GM21528 (cell line): ENCODE data around the gene RNF130.
A peak's percentile ranks its signal among the peaks of the same experiment; 100 is the strongest.
"Not testable (repeated sequence)": the region's sequence is repeated elsewhere in the genome, so short reads cannot be mapped to it uniquely, and the experiment has no call there.

ENCODE experiments used
- ATAC-seq: cut with Tn5 transposase; IDR thresholded peaks from one replicate; pipeline ENCODE4 v1.9.1; 2021; ENCODE audit warnings: mild to moderate bottlenecking, moderate library complexity; ENCODE audit not compliant: unreplicated experiment, low FRiP score

The RNF130 gene

DNA sequence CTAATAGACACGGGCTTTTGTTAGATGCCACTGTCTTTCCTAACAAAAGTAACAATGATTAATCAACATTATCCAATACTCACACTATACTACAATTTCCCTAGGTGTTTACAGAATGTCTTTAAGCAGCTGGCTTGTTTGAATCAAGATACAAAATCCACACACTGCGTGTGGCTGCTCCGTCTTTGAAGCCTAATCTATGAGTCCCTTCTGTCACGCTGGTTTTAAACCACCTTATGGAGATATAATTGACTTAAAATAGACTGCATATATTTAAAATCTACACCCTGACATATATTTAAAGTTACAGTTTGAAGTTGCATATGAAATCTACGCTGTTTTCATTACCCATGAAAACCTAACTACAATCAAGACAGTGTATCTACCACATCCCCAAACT lies 89.9 kb downstream of the RNF130 start:
- no peak for ATAC-seq

DNA sequence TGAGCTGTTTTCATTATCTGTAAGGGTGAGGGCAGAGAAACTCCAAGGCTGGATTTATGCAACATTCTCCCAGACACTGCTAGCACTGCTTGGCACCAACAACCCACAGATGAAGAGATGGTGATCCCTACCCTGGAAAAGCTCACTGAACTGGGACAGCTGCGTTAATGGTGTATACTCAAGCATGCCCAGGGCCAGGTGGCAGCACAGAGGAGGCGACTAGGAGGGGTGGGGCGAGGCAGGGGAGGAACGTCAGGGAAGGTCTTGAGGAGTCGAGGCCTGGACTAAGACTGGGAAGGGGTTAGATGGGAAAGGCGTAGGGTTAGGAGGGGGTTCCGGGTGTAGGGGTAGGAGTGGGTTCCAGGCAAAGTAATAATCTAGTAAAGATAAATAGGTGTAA lies 90.8 kb downstream of the RNF130 start:
- no peak for ATAC-seq

DNA sequence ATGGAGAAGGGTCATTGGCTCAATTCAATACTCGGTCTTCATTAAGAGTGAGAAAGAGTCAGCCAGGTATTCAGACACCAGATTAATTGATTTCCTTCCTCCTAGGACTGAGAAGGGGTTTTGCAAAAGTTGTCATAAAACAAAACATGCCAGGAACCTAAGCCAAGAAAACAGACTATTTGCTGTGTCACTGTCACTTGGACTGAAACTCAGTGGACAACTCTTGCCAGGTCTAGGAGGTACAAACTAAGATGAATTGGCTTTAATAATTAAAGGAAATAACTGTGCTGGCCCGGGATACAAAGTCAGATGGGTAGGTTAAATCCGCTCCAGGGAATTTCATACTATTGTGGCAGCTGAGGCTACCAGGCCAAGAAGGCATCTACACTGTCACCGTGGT lies 92.8 kb downstream of the RNF130 start:
- ATAC-seq, result no peak

DNA sequence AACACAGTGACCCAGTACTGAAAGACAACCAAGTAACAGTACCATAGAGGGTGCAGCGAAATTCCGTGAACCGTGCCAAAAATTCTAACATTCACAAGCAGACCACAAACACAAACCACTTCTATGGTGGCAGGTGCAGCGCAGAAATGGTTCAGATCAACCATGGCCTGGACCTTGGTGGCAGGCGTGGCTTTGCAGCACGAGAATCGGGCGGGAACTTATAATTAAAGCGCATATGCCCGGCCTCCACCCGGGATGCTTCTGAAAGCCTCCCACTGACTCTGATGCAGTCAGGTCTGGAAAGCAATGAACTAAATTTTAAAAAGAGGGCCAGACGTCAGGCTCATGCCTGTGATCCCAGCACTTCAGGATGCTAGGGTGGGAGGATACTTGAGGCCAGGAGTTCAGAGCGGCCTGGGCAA lies 95.8 kb downstream of the RNF130 start:
- no peak for ATAC-seq

DNA sequence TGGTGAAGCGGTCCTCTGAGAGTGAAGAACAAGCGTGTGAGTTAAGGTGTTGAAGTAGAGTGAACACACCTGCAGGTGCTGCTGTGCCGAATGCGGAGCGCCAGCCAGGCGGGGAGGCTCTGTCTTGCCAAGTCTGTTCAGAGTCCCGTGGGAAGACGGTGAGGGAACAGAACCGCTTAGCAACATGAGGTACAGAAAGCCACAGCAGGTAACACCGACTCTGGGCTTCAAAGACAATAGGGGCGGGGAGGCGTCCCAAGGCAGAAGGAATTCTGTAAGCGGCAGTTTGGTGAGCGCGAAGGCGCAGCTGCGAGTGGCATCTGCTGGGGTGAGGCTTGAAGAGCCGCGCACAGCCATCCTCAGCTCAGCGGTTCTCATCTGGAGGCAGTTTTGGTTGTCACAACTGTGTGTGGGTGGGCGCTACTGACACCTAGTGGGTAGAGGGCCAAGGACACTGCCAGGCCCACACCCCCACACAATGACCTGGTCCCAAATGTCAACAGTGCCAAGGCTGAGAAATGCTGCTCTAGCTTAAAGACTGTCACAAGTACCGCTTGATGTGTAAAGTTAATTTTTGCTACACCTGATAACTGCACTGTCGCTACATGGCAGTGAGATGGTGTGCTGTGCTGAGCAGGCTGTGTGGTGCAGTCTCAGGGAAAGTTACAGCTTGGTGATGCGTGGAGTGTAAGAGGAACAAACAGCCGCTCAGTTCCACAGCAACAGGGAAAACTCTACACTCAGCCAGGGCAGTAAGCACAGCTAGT lies 96.4 kb downstream of the RNF130 start:
- ATAC-seq, result peak; percentile 63

DNA sequence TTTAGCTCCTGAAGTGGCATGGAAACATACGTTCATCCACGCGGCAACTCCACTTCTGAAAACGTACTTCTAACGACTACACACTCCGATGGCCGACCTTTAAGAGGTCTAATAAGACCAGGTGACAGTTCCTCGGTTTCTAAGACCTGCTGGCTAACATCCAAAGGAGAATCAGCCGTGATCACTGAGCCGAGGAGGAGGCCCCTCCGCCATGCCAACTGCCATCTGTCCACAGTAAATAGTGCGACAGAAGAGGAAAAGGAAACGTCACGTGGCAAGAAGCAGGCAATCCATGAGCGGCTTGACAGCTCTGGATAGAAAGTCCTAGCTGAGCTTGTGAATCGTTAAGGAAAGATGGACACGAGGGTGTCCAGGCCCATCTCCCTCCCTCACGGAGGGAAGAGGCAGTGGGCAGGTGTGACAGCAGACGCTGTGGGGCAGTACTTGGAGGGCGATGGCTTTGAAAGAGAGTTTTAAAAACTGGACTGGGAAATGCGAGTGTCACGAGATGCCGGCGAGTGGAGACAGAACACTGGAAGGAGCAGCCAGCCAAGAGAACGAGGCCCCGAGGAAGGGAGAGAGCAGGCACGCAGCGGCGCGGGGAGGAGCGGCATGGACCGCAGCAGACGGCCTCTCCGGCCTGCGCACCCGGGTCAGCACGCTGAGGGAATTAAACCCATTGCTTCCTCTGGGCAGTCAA lies 97.2 kb downstream of the RNF130 start:
- no peak for ATAC-seq

DNA sequence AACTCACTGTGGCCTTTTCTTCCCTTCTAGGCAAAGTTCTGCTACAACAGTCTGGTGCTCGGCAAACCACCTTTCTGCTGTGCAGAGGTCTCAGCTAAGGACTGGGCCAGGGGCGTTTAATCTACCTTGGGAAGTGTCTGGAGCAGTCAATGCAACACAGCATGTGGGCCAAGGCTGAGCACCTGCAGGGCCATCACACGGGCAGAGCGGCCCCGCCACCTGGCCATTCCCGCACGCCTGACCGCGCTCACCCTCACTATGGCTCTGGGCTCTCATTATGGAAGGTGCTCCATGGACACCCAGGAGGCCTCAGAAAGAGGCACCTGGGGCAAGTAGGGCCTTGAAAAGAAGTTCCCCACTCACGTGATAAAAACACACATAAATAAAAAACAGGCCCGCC lies 98.2 kb downstream of the RNF130 start:
- ATAC-seq, result no peak

DNA sequence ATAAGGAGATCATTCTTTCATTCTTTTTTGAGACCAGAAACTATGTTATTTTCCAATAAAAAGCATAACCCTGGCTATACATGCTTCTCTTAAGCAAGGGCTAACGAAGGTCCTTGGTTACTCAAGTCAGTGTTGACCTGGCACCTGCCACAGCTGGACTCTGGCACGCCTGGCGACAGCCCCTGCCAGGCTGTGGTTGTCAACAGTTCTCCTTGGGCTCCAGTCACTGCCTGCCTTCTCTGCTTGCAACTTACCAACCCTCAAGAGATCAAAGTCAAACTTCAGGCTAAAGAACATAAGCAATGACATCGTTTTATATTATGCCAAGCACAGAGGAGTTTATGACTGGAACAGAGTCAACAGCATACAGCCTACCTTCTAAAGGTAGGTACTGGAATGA lies 102.4 kb downstream of the RNF130 start:
- no peak for ATAC-seq

DNA sequence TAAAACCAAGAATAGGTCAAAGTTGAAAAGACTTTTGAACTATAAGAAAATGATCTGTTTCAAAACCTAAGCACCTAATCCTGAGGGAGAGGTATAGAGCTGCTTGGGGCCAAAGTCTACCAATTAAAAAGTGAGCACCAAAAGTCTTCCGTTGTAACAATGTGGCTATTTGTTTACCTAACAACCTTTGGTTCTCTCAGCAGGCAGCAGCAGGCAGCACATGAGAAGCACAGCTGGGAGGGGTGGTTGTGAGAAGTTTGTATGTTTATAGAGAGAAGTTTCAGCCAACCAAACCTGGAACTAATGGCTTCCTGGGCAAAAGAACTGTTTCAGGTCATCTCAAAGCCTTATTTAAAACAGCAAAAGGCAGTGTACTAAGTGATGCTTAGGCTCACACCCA lies 104.1 kb downstream of the RNF130 start:
- ATAC-seq, result no peak

DNA sequence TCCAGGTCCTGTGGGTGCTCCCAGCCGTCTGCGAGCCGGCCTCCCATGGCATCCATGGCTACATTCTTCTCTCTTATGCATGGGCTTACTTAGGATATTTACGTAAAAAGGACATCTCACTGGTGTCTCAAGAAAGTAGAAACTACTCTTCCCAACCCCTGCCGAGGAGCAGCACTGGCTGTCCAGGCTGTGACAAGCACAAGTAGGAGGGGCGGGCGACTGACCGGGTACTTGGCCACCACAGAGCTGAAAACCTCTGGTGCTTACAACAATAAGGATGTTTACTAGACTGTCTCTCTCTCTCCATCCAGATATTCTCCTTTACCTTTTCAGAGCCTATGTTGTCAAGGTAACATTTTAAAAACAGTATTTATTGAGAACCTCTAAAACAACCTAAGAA lies 107.5 kb downstream of the RNF130 start:
- no peak for ATAC-seq

DNA sequence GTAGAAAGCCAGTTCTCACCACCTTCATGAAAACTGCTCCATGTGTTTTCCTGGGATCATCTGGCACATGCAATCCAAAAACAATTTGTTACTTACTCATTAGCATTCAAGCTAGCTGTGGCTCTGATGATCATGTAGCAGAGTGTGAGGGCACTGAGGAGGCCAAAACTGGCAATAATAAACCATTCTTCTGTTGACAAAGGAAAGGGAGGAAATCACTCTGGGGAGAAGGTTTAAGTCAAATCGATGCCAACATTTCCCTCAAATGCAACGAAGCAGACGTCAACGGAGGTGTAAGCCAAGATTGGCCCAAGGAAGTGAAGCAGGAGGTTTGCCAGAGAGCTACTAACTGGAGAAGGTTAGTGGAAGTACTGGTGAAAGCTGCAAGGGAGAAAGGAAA lies 108.2 kb downstream of the RNF130 start:
- ATAC-seq, result no peak

DNA sequence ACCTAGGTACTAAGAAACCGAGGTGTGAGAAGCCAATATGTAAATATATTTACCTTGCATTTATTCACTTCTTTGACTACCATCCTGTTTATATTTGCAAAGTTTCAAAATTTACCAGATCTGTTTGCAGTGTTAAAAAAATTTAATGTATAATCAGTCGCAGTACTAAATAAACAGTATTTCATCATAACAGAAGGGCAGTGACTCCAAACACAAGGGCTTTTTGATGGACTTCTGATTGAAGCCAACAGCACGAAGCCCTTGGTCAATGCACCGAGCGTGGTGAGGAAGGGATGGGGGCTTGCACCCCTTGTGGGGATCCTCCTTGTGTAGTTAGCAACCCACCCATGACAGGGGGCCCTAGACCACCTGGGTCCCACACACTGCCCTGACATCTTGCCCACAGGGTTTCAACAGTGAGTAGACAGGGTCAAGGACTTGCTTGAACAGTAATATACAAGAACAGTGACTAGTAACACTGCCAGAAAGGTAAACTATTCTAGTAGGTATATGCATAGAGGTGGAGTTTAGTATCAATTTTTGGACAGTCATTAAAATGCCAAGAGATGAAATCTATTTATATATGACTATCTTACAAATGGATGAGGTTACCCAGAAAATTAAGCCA lies 111.2 kb downstream of the RNF130 start:
- ATAC-seq, result no peak

DNA sequence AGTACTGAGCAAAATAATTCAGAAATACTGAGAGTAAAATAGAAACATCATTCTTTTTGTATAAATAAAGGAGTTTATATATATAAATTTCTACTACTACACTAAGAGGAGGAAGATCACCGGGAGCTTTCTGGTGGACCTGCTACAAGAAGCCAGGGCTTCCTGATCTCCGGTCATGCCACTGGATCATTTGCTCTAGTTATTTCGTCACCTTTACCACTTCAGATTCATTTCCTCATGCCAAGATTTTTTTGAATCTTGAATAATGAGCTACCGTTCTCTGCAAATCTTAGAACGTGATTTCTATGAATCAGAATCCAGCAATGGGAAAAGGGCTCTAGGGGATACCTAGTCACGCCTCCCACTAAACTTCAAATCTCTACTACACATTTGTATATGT lies 111.9 kb downstream of the RNF130 start:
- no peak for ATAC-seq

DNA sequence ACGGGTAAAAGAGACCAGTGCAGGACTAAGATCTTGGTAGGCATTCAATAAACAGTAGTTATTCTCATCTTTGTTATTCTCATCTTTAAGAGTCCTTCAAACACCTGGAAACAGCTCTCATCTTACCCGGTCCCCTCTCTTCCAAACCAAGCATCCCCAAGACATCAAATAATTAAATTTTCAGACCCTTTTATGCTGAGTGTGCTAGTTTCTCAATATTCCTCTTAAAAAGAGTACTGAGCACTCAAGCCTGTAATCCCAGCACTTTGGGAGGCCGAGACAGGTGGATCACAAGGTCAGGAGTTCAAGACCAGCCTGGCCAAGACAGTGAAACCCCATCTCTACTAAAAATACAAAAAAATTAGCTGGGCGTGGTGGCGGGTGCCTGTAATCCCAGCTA lies 112.4 kb downstream of the RNF130 start:
- not testable (repeated sequence) for ATAC-seq

DNA sequence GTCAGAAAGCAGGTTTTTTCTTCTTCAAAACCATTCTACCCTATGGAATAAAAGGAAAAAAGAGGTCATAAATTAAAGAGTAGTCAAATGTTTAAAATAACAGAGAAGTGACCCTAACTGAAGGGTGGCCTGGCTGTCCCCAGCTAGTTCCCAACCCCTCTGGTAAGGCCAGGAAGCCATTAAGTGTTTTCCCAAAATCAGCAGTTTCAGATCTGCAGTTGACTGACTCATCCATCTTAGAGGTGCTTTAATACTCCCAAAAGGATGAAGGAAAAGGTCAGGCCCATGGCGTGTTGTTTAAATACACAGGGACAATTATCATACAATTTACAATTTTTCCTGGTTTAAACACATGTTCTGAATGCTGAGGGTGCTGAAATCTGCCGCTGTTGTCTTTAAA lies 115.9 kb downstream of the RNF130 start:
- ATAC-seq, result no peak

DNA sequence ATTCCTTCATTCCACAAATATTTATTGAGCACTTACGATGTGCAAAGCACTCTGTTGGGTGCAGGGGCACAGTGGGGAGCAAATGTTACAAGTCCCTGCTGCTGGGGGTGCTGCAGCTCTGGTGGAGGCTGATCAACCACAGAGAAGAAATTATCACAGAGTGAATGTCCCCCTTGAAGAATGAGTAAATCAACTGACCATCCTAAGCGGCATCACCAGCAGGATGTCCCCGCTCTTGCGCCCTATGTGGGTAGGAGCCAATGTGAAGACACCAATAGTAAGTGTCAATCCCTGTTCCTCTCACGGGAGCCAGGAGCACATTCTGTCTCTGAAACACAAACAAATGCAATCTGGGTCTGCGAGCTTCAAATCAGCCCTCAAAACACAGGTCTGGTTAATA lies 116.5 kb downstream of the RNF130 start:
- no peak for ATAC-seq

DNA sequence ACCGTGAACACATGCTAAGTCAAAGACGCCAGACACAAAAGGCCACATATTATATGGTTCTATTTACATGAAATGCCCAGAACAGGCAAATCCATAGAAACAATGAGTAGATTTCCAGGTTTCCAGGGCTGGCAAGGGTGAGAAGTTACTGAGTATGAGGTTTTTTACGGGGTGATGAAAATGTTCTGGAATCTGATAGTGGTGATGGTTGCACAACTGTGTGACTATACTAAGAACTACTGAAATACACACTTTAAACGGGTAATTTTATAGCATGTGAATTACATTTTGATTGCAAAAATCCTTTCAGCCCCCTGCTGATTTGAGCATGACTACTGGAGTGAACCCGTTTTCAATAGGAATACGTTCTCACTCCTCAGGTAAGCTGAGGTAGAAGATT lies 117.1 kb downstream of the RNF130 start:
- ATAC-seq, result no peak

DNA sequence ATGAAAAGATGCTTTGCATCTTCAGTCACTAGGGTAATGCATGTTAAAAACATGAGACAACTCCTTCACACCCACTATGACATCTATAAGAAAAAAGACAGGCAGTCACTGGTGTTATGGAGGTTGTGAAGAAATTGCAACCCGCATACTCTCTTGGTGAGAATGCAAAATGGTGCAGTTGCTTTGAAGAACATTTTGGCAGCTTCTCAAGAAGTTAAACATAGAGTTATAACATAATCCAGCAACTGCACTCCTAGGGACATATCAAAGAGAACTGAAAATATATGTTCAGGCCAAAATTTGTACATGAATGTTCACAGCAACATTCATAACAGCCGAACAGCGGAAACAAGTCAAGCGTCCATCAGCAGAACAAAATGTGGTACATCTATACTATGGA lies 117.6 kb downstream of the RNF130 start:
- ATAC-seq, result no peak

DNA sequence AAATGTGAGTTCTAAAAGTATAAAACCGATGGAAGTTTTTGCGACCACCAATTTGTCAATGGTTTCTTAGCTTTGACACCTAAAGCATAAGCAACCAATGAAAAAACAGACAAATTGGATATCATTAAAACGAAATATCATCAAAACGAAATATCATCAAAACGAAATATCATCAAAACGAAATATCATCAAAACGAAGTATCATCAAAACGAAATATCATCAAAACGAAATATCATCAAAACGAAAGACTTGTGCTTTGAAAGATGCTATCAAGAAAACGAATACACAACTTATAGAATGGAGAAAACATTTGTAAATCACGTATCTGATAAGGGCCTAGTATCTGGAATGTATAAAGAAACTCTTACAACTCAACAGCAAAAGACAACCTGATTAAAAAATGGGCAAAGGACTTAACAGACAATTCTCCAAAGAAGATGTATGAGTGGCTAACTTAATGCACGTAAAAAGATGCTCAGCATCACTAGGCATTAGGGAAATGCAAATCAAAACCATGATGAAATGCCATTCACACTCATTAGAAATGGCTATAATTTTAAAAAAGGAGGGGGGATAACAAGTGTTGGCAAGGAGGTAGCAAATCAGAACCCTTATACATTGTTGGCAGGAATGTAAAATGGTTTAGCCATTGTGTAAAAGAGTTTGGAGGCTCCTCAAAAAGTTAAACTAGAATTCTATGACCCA lies 134.4 kb downstream of the RNF130 start:
- no peak for ATAC-seq

DNA sequence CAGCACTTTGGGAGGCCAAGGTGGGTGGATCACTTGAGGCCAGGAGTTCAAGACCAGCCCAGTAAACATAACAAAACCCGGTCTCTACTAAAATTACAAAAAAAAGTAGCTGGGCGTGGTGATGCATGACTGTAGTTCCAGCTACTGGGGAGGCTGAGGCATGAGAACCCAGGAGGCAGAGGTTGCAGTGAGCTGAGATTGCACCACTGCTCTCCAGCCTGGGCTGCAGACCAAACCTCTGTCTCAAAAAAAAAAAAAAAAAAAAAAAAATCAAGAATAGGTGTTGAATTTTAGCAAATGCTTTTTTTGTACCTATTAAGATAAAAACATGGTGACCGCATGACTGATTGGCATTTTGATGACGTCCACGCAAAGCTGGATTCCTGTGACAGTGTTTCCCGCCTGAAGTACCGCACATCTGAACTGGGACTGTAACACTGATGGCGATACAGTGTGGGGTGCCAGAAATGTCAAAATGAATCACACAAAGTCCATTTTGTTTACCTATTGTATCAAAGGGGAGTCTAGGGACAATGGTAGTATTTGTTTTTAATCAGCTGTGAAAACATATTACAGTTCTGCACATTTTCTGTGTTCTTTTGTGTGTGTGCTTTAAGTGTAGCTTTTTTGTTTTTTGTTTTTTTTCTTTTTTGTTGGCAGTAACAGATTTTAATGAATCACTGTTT lies 140.6 kb downstream of the RNF130 start:
- no peak for ATAC-seq

DNA sequence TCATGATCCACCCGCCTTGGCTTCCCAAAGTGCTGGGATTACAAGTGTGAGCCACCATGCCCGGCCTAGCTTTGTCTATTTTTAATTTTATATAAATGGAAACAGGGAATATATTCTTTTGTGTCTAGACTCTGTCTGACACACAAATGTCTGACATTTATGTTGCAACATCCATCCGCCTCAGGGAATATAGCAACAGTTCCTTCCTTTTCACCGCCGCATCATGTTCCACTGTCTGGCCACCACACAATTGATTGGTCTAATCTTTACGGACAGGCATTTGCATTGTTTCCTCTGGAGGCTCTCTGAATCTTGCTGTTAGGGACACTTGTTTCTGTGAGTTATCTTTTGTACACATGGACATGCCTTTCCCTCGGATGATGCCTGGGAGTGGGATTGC lies 143.7 kb downstream of the RNF130 start:
- no peak for ATAC-seq
